Islet of Langerhans (tissue), 1 donor: ENCODE measurements around the gene CLPX.
"Not testable (repeated sequence)": the region's sequence is repeated elsewhere in the genome, so short reads cannot be mapped to it uniquely, and the experiment has no call there.

Experiments used
- FAIRE-seq: peaks from one replicate; lab custom pipeline; 2011; peaks lifted over from hg19 to GRCh38; lab: Jason Lieb, UNC

Gene CLPX

GRCh38 chr15:65100442-65100841 lies 84.7 kb downstream of the CLPX start:
- no peak for FAIRE-seq

GRCh38 chr15:65099801-65100200 lies 85.3 kb downstream of the CLPX start:
- FAIRE-seq: not testable (repeated sequence)

- FAIRE-seq: no peak
Observed at GRCh38 chr15:65099336-65099735, 85.8 kb downstream of the CLPX start.
